Smooth muscle cell (in vitro differentiated cells): ENCODE results near the gene COX10. TPM values are rescaled to one million over a fixed set of nuclear protein-coding genes. Genes with fewer than 3 reads are reported as not detected.

Source experiments
- DNase-seq: peaks from one replicate; lab custom pipeline; 2025; ENCODE audit not compliant: unreplicated experiment; lab: John Stamatoyannopoulos, UW
- H2AFZ ChIP-seq: fragments of 200-600 bp; sonication (generic); 2 replicates; pipeline ENCODE4 v1.6.0; 2016; ENCODE audit warnings: antibody characterized with exemption, low read depth, mild to moderate bottlenecking
- H3F3A ChIP-seq: fragments of 200-600 bp; sonication (generic); 2 replicates; pipeline ENCODE4 v1.6.0; 2017; ENCODE audit warnings: antibody characterized with exemption, low read depth
- H3K27ac ChIP-seq: fragments of 200-600 bp; sonication (generic); 2 replicates; pipeline ENCODE4 v1.5.1; 2016; ENCODE audit warnings: low read depth, mild to moderate bottlenecking
- H3K27me3 ChIP-seq: fragments of 200-600 bp; sonication (generic); 2 replicates; pipeline ENCODE4 v1.6.1; 2016; ENCODE audit warnings: low read depth, mild to moderate bottlenecking
- H3K36me3 ChIP-seq: fragments of 200-600 bp; sonication (generic); 2 replicates; pipeline ENCODE4 v1.5.1; 2016; ENCODE audit warnings: low read depth
- H3K4me1 ChIP-seq: fragments of 200-600 bp; sonication (generic); 2 replicates; pipeline ENCODE4 v1.5.1; 2016; ENCODE audit warnings: low read depth
- H3K4me2 ChIP-seq: fragments of 200-600 bp; sonication (generic); 2 replicates; pipeline ENCODE4 v1.6.0; 2016; ENCODE audit warnings: mild to moderate bottlenecking
- H3K4me3 ChIP-seq: fragments of 200-600 bp; sonication (generic); 2 replicates; pipeline ENCODE4 v1.5.1; 2016; ENCODE audit warnings: mild to moderate bottlenecking
- H3K79me2 ChIP-seq: fragments of 200-600 bp; sonication (generic); 2 replicates; pipeline ENCODE4 v1.6.0; 2016; ENCODE audit warnings: low read depth, mild to moderate bottlenecking
- H3K9ac ChIP-seq: fragments of 200-600 bp; sonication (generic); 2 replicates; pipeline ENCODE4 v1.6.0; 2016; ENCODE audit warnings: low read depth
- H3K9me3 ChIP-seq: fragments of 200-600 bp; sonication (generic); replicated peaks from 2 replicates; pipeline ENCODE4 v1.5.1; 2016; ENCODE audit warnings: low read depth
- H4K20me1 ChIP-seq: fragments of 200-600 bp; sonication (generic); 2 replicates; pipeline ENCODE4 v1.6.0; 2016; ENCODE audit warnings: low read depth
- WGBS: methylation state at CpG from one replicate; pipeline ENCODE4 v1.1.7; 2016; ENCODE audit warnings: low lambda C conversion rate; 5-methylcytosine and 5-hydroxymethylcytosine counted together
- polyA plus RNA-seq: library from polyadenylated mRNA; unstranded; fragments of >200 nt; fragmentation: Nextera tagmentation; extraction: Ambion mirVana; gene quantifications from 2 replicates; pipeline ENCODE4 v1.2.1, GENCODE V29; 2016
- total RNA-seq: library from RNA; depleted of rRNA; stranded (reverse); fragments of >200 nt; gene quantifications from 2 replicates; pipeline ENCODE4 v1.2.3, GENCODE V29; 2014
- TF ChIP-seq, protein P1 (sequence below): fragments of 200-600 bp; sonication (generic); IDR thresholded peaks from 2 replicates; pipeline ENCODE4 v1.5.1; 2017; ENCODE audit warnings: borderline replicate concordance, mild to moderate bottlenecking, antibody characterized with exemption; ENCODE audit not compliant: insufficient read depth, poor library complexity, severe bottlenecking

The COX10 gene
- total and polyA plus RNA-seq, 2 experiments from 2014 or later, result 15.1 to 18.4 TPM

GRCh38 chr17:14089179-14089578, 19.9 kb downstream of the COX10 start:
- H3K36me3 ChIP-seq, result no peaks in the 10 kb centered on the region
- H2AFZ ChIP-seq, result no peak overlapping the region
- H3K27me3 ChIP-seq, result no peaks in the 10 kb centered on the region
- peaks cover 17% of the 10 kb centered on the region for H3K79me2 ChIP-seq
- no peaks in the 10 kb centered on the region for H3K9me3 ChIP-seq
- no peak overlapping the region for H3K4me3 ChIP-seq
- no peaks in the 10 kb centered on the region for H3K4me1 ChIP-seq
- TF ChIP-seq, protein P1, sequence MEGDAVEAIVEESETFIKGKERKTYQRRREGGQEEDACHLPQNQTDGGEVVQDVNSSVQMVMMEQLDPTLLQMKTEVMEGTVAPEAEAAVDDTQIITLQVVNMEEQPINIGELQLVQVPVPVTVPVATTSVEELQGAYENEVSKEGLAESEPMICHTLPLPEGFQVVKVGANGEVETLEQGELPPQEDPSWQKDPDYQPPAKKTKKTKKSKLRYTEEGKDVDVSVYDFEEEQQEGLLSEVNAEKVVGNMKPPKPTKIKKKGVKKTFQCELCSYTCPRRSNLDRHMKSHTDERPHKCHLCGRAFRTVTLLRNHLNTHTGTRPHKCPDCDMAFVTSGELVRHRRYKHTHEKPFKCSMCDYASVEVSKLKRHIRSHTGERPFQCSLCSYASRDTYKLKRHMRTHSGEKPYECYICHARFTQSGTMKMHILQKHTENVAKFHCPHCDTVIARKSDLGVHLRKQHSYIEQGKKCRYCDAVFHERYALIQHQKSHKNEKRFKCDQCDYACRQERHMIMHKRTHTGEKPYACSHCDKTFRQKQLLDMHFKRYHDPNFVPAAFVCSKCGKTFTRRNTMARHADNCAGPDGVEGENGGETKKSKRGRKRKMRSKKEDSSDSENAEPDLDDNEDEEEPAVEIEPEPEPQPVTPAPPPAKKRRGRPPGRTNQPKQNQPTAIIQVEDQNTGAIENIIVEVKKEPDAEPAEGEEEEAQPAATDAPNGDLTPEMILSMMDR, result no peak
- 100% methylated on average over 1 of the region's 1 CpG for WGBS
- no peak overlapping the region for H3K4me2 ChIP-seq
- DNase-seq, result no peak
- peaks cover 45% of the 10 kb centered on the region for H4K20me1 ChIP-seq
- no peaks in the 10 kb centered on the region for H3F3A ChIP-seq
- H3K9ac ChIP-seq, result no peak overlapping the region
- H3K27ac ChIP-seq, result no peak overlapping the region

DNA sequence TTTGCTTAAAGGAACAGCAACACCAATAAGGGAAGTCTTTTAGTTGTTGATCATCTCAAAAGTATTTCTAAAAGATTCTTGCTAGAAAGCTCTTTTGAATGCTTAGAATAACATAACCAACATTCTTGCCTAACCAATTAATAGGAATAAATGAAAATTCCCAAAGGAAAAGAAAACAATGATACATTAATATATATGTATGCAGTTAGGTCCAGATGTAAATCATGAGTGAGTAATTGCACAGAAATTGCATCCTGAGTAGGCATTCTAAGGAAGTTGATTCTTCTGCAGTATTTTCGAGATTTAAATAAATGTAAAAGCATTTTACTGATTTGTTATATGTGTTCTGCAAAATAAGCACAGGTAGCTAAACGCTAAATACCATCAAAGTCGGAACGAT, 22.1 kb downstream of the COX10 start:
- no peaks in the 10 kb centered on the region for H3F3A ChIP-seq
- 93% methylated on average over 4 of the region's 4 CpGs for WGBS
- H3K9ac ChIP-seq, result no peak overlapping the region
- H3K4me2 ChIP-seq, result no peak overlapping the region
- H3K9me3 ChIP-seq, result no peaks in the 10 kb centered on the region
- peaks cover 7% of the 10 kb centered on the region for H3K79me2 ChIP-seq
- no peak overlapping the region for H3K4me3 ChIP-seq
- peaks cover 38% of the 10 kb centered on the region for H4K20me1 ChIP-seq
- H3K27ac ChIP-seq, result no peak overlapping the region
- H3K36me3 ChIP-seq, result no peaks in the 10 kb centered on the region
- TF ChIP-seq, protein P1, result no peak
- DNase-seq, result no peak
- no peaks in the 10 kb centered on the region for H3K27me3 ChIP-seq
- no peaks in the 10 kb centered on the region for H3K4me1 ChIP-seq
- H2AFZ ChIP-seq, result no peak overlapping the region

DNA sequence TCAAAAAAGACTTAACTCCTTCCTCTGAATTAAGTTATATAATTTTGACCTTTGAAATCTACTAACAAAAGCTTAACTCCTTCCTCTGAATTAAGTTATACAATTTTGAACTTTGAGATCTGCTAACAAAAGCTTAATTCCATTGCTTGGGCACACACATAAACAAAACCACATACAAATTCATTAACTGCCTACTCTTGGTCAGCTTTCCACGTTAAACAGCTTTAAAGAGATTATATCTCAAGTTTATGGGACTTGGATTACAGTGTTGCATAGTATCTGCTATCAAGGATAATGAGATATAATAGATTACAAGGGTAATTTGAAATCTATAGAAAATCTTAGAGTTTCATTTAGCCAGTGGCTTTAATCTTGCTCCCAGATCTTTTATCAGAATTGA, 23.5 kb downstream of the COX10 start:
- Histone ChIP-seq H3K4me2 (peak overlapping the region; percentile 8), H3K79me2 (no peaks in the 10 kb centered on the region)
- DNase-seq, result no peak

More for the DNA sequence above, 23.5 kb downstream of the COX10 start:
- Histone ChIP-seq H2AFZ (no peak overlapping the region), H3K4me3 (no peak overlapping the region), H3K4me1 (no peaks in the 10 kb centered on the region), H3K27ac (no peak overlapping the region), H3K36me3 (no peaks in the 10 kb centered on the region), H3K9ac (no peak overlapping the region), H3K27me3 (no peaks in the 10 kb centered on the region), H4K20me1 (peaks cover 38% of the 10 kb centered on the region), H3K9me3 (no peaks in the 10 kb centered on the region), H3F3A (no peaks in the 10 kb centered on the region)
- WGBS, result 13% methylated on average over 1 of the region's 1 CpG
- TF ChIP-seq, protein P1, result no peak
